Caco-2 (cell line): ENCODE measurements around the gene NUAK1. TPM values are rescaled to one million over a fixed set of nuclear protein-coding genes. Genes with fewer than 3 reads are reported as not detected.

Experiments used
- BruUV-seq: library from RNA; stranded (reverse); fragments of 400-500 nt; replicated peaks from 2 replicates; lab custom pipeline; 2021; lab: Mats Ljungman, UMichigan
- CTCF ChIA-PET: fragments of 300-600 bp; sonication (Branson Sonifier 250); formaldehyde crosslinking; loops from one replicate; lab custom pipeline; 2022; ENCODE audit warnings: antibody characterized with exemption; lab: Charles Lee
- POLR2A ChIA-PET: fragments of 300-600 bp; sonication (Branson Sonifier 250); formaldehyde crosslinking; loops from one replicate; lab custom pipeline; 2022; ENCODE audit warnings: antibody characterized with exemption; lab: Charles Lee
- DNase-seq, 2 experiments: peaks; one replicate each; pipeline versions ENCODE4 v3.0.0 to v3.0.0-alpha.2; 2020 to 2022
- H3K27me3 ChIP-seq: replicated peaks from 2 replicates; pipeline ENCODE4 v1.6.0; 2011; ENCODE audit warnings: low read length; ENCODE audit not compliant: control insufficient read depth, insufficient read depth
- H3K36me3 ChIP-seq: 2 replicates; pipeline ENCODE4 v1.5.1; 2011; ENCODE audit warnings: low read length; ENCODE audit not compliant: control insufficient read depth, insufficient read depth
- H3K4me1 ChIP-seq: fragments of 250-450 bp; sonication (Bioruptor Pico); 2 replicates; pipeline ENCODE4 v1.5.1; 2020; ENCODE audit warnings: mild to moderate bottlenecking
- H3K4me3 ChIP-seq: 2 replicates; pipeline ENCODE4 v1.5.1; 2011; ENCODE audit warnings: low read depth, mild to moderate bottlenecking, control low read depth, low read length
- H3K9me3 ChIP-seq: fragments of 250-450 bp; sonication (Bioruptor Pico); 2 replicates; pipeline ENCODE4 v1.5.1; 2020; ENCODE audit warnings: mild to moderate bottlenecking, moderate library complexity
- H3K27ac Mint-ChIP-seq: one replicate; pipeline ENCODE4 v1.8.0; 2022; ENCODE audit warnings: mixed read lengths; ENCODE audit not compliant: unreplicated experiment
- H3K27me3 Mint-ChIP-seq: one replicate; pipeline ENCODE4 v1.8.0; 2022; ENCODE audit warnings: mixed read lengths; ENCODE audit not compliant: insufficient read depth, unreplicated experiment
- H3K36me3 Mint-ChIP-seq: one replicate; pipeline ENCODE4 v1.8.0; 2022; ENCODE audit warnings: mild to moderate bottlenecking, mixed read lengths; ENCODE audit not compliant: insufficient read depth, unreplicated experiment
- H3K4me1 Mint-ChIP-seq: one replicate; pipeline ENCODE4 v1.8.0; 2022; ENCODE audit warnings: low read depth, mixed read lengths; ENCODE audit not compliant: unreplicated experiment
- H3K4me3 Mint-ChIP-seq: one replicate; pipeline ENCODE4 v1.8.0; 2022; ENCODE audit warnings: mild to moderate bottlenecking, moderate library complexity, mixed read lengths; ENCODE audit not compliant: unreplicated experiment
- H3K9me3 Mint-ChIP-seq: one replicate; pipeline ENCODE4 v1.8.0; 2022; ENCODE audit warnings: mixed read lengths; ENCODE audit not compliant: unreplicated experiment
- intact Hi-C: fragments of 100-400 bp; cut with micrococcal nuclease; formaldehyde crosslinking; loops from one replicate; pipeline ENCODE4 v1.10.0; 2022; ENCODE audit not compliant: unreplicated experiment
- total RNA-seq: library from RNA; stranded (reverse); gene quantifications from 2 replicates; pipeline ENCODE4 v1.2.3, GENCODE V29; 2022
- TF ChIP-seq, protein P1 (sequence below), 2 experiments: fragments of 200-600 bp in 1 of 2; IDR thresholded peaks; 1 replicate in 1 of 2; 2 replicates in 1 of 2; pipeline versions ENCODE4 v1.5.1 to v1.8.0; 2011 to 2022; ENCODE audit warnings: antibody characterized with exemption in 1 of 2, control low read depth in 1 of 2, inconsistent platforms in 1 of 2, low read depth in 1 of 2, low read length in 1 of 2, mild to moderate bottlenecking in 1 of 2, moderate library complexity in 1 of 2; ENCODE audit not compliant: insufficient read depth in 1 of 2, severe bottlenecking in 1 of 2, unreplicated experiment in 1 of 2

The NUAK1 gene
- total RNA-seq, 1 experiment from 2014 or later, result 3.7 TPM

GRCh38 chr12:106084759-106085158 lies 54.0 kb downstream of the NUAK1 start:
- TF ChIP-seq, protein P1, sequence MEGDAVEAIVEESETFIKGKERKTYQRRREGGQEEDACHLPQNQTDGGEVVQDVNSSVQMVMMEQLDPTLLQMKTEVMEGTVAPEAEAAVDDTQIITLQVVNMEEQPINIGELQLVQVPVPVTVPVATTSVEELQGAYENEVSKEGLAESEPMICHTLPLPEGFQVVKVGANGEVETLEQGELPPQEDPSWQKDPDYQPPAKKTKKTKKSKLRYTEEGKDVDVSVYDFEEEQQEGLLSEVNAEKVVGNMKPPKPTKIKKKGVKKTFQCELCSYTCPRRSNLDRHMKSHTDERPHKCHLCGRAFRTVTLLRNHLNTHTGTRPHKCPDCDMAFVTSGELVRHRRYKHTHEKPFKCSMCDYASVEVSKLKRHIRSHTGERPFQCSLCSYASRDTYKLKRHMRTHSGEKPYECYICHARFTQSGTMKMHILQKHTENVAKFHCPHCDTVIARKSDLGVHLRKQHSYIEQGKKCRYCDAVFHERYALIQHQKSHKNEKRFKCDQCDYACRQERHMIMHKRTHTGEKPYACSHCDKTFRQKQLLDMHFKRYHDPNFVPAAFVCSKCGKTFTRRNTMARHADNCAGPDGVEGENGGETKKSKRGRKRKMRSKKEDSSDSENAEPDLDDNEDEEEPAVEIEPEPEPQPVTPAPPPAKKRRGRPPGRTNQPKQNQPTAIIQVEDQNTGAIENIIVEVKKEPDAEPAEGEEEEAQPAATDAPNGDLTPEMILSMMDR (IDR thresholded peaks at IDR 0.05; ENCODE audit: insufficient read depth in 1 of 2, low read depth in 1 of 2, low read length in 1 of 2, severe bottlenecking in 1 of 2, unreplicated experiment in 1 of 2), result no peak
- no TSS peak for BruUV-seq
- Histone ChIP-seq H3K4me1 (peaks cover 41% of the 10 kb centered on the region), H3K27me3 (no peaks in the 10 kb centered on the region), H3K4me3 (no peak overlapping the region), H3K9me3 (no peaks in the 10 kb centered on the region), H3K36me3 (no peaks in the 10 kb centered on the region)
- ChIA-PET POLR2A (no interaction called here), CTCF (no interaction called here)
- DNase-seq, result no peak
- H3K27me3 Mint-ChIP-seq, result no peaks in the 10 kb centered on the region
- intact Hi-C loops, result no loop called here
- H3K27ac Mint-ChIP-seq, result no peak overlapping the region
- H3K4me3 Mint-ChIP-seq, result no peak overlapping the region
- no peaks in the 10 kb centered on the region for H3K9me3 Mint-ChIP-seq
- peaks cover 29% of the 10 kb centered on the region for H3K4me1 Mint-ChIP-seq
- peaks cover 7% of the 10 kb centered on the region for H3K36me3 Mint-ChIP-seq

- DNase-seq, result no peak
- no peaks in the 10 kb centered on the region for H3K9me3 Mint-ChIP-seq
- peaks cover 14% of the 10 kb centered on the region for H3K36me3 Mint-ChIP-seq
- no peaks in the 10 kb centered on the region for H3K27me3 Mint-ChIP-seq
- CTCF ChIA-PET, result no interaction called here
- POLR2A ChIA-PET, result no interaction called here
- H3K9me3 ChIP-seq, result no peaks in the 10 kb centered on the region
- H3K4me1 ChIP-seq, result peaks cover 41% of the 10 kb centered on the region
- no peak overlapping the region for H3K4me3 Mint-ChIP-seq
- no peak overlapping the region for H3K4me3 ChIP-seq
- no peak overlapping the region for H3K27ac Mint-ChIP-seq
- no peaks in the 10 kb centered on the region for H3K36me3 ChIP-seq
- intact Hi-C loops, result no loop called here
- TF ChIP-seq, protein P1 (IDR thresholded peaks at IDR 0.05; ENCODE audit: insufficient read depth in 1 of 2, low read depth in 1 of 2, low read length in 1 of 2, severe bottlenecking in 1 of 2, unreplicated experiment in 1 of 2), result no peak
- no TSS peak for BruUV-seq
- no peaks in the 10 kb centered on the region for H3K27me3 ChIP-seq
- H3K4me1 Mint-ChIP-seq, result peaks cover 29% of the 10 kb centered on the region
These were observed 54.6 kb downstream of the NUAK1 start for GRCh38 chr12:106084014-106084671.

- no peak for DNase-seq
- peak overlapping the region; percentile 59 for H3K27ac Mint-ChIP-seq
- Histone ChIP-seq H3K27me3 (no peaks in the 10 kb centered on the region), H3K36me3 (no peaks in the 10 kb centered on the region), H3K4me3 (no peak overlapping the region), H3K4me1 (peaks cover 41% of the 10 kb centered on the region), H3K9me3 (no peaks in the 10 kb centered on the region)
- H3K4me1 Mint-ChIP-seq, result peaks cover 25% of the 10 kb centered on the region
- intact Hi-C loops, result no loop called here
- TF ChIP-seq, protein P1 (IDR thresholded peaks at IDR 0.05; ENCODE audit: insufficient read depth in 1 of 2, low read depth in 1 of 2, low read length in 1 of 2, severe bottlenecking in 1 of 2, unreplicated experiment in 1 of 2), result no peak
- no TSS peak for BruUV-seq
- POLR2A ChIA-PET, result no interaction called here
- CTCF ChIA-PET, result no interaction called here
- H3K9me3 Mint-ChIP-seq, result no peaks in the 10 kb centered on the region
- peaks cover 17% of the 10 kb centered on the region for H3K36me3 Mint-ChIP-seq
- no peaks in the 10 kb centered on the region for H3K27me3 Mint-ChIP-seq
- no peak overlapping the region for H3K4me3 Mint-ChIP-seq
These were observed 56.3 kb downstream of the NUAK1 start for GRCh38 chr12:106082216-106083175.
